Measurements from ENCODE around the gene HNF4A.
A peak's percentile ranks its signal among the peaks of the same experiment; 100 is the strongest.

The HNF4A gene

DNA sequence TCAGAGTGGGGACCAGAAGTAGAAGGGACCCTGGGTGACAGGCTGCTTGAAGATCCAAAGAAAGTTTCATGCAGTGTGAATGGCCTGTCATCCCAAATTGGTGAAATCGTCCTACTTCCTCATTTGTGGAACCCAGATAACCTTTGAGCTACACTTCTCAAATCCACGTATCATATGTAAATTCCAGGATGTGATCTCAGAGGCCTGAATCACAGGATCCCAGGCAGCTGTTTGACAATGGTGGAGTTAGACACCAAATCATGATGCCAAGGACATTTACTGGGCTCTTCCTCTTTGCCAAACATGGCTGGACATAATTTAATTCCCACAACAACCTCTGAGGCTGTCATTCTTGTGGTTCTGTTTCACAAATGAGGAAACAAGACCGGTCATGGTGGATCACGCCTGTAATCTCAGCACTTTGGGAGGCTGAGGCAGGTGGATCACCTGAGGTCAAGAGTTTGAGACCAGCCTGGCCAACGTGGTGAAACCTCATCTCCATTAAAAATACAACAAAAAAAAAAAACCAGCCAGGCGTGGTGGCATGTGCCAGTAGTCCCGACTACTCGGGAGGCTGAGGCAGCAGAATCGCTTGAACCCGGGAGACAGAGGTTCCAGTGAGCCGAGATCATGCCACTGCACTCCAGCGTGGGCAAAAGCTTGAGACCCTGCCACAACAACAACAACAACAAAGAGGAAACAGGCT, 80.3 kb downstream of the HNF4A start:
- H2AK5ac ChIP-seq (ENCODE audit: low read depth, low read length), result no peak overlapping the region
- no peak for DNase-seq (ENCODE audit: low spot score)
- H2BK15ac ChIP-seq (ENCODE audit: low read length), result no peak overlapping the region
- H3K4me3 ChIP-seq (ENCODE audit: low read length in 2 of 2), result no peak overlapping the region
- no peak overlapping the region for H3K9ac ChIP-seq (ENCODE audit: low read depth, low read length, poor library complexity)
- no peak overlapping the region for H3K23ac ChIP-seq (ENCODE audit: low read depth, low read length, poor library complexity)
- H3K18ac ChIP-seq (ENCODE audit: low read length), result peak overlapping the region; percentile 52
- peaks cover 0 to 2% of the 10 kb centered on the region in 2 donors for H3K4me1 ChIP-seq (ENCODE audit: control insufficient read depth in 2 of 2, insufficient read depth in 1 of 2, low read depth in 1 of 2, low read length in 2 of 2)
- H3K27me3 ChIP-seq (ENCODE audit: control insufficient read depth in 3 of 3, insufficient read depth in 3 of 3, low read depth in 1 of 3, low read length in 3 of 3), result no peaks in the 10 kb centered on the region
- no peak overlapping the region for H2BK5ac ChIP-seq (ENCODE audit: low read length)
- no CpG with 5 or more reads among the region's 12 CpGs for WGBS, 2 donors (ENCODE audit: extremely low coverage in 2 of 2, insufficient read length in 2 of 2, insufficient replicate concordance in 1 of 2)
- no peak overlapping the region for H3K27ac ChIP-seq (replicated peaks; ENCODE audit: low read length)
- no peaks in the 10 kb centered on the region for H3K9me3 ChIP-seq (replicated peaks in 1 of 2; ENCODE audit: control insufficient read depth in 2 of 2, insufficient read depth in 1 of 2, low read depth in 1 of 2, low read length in 2 of 2)
- H4K91ac ChIP-seq (ENCODE audit: low read depth, low read length, poor library complexity), result no peak overlapping the region
- no peak overlapping the region for H3K4ac ChIP-seq (ENCODE audit: low read length)
- peak overlapping the region; percentile 79 for H3K14ac ChIP-seq (ENCODE audit: low read length)
- no peak overlapping the region for H4K8ac ChIP-seq (ENCODE audit: low read depth, low read length)
- no peak overlapping the region for H2BK120ac ChIP-seq (ENCODE audit: low read depth, low read length)
- H2BK12ac ChIP-seq (ENCODE audit: low read length), result peak overlapping the region; percentile 63
- no peak overlapping the region for H2AFZ ChIP-seq (ENCODE audit: low read length)
- H3K79me1 ChIP-seq (ENCODE audit: low read depth, low read length), result no peaks in the 10 kb centered on the region
- no peak overlapping the region for H3K4me2 ChIP-seq (ENCODE audit: insufficient read depth, low read length, poor library complexity, severe bottlenecking)
- no peaks in the 10 kb centered on the region for H3K36me3 ChIP-seq (replicated peaks in 1 of 2; ENCODE audit: control insufficient read depth in 2 of 2, insufficient read depth in 2 of 2, low read length in 2 of 2)

DNA sequence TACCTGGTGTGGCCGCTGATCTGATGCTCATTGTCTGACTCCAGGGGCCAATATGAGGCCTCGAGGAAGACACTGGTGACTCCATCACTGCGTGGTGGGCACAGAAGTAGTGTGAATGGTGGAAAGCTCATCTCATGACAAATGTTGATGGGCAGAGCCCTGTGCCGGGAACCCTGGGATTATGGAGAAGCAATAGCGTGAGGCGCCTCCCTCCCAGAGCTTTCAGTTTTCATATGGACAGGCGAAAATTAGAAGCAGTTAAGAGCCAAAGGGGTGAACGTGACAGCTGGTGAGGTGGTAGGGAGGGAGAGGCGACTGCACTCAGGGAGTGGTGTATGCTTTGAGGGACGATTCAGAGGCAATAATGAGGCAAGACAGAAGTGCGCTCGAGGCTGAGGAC, 80.9 kb downstream of the HNF4A start:
- WGBS, 2 donors (ENCODE audit: extremely low coverage in 2 of 2, insufficient read length in 2 of 2, insufficient replicate concordance in 1 of 2), result no CpG with 5 or more reads among the region's 12 CpGs

DNA sequence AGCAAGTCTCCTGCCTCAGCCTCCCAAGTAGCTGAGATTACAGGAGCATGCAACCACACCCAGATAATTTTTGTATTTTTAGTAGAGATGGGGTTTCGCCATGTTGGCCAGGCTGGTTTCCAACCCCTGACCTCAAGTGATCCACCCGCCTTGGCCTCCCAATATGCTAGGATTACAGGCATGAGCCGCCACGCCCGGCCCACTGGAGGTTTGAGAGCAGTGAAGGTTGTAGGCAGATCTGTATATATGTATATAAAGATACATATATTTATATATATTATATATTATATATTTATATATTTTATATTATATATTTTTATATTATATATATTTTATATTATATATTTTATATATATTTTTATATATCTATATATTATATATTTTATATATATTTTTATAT, 82.0 kb downstream of the HNF4A start:
- Histone ChIP-seq H2BK5ac (ENCODE audit: low read length) (no peak overlapping the region), H4K91ac (ENCODE audit: low read depth, low read length, poor library complexity) (no peak overlapping the region), H3K4me3 (ENCODE audit: low read length in 2 of 2) (no peak overlapping the region), H3K9me3 (replicated peaks in 1 of 2; ENCODE audit: control insufficient read depth in 2 of 2, insufficient read depth in 1 of 2, low read depth in 1 of 2, low read length in 2 of 2) (no peaks in the 10 kb centered on the region), H2BK15ac (ENCODE audit: low read length) (no peak overlapping the region), H3K79me1 (ENCODE audit: low read depth, low read length) (no peaks in the 10 kb centered on the region), H3K27ac (replicated peaks; ENCODE audit: low read length) (no peak overlapping the region), H2BK120ac (ENCODE audit: low read depth, low read length) (no peak overlapping the region), H3K4me2 (ENCODE audit: insufficient read depth, low read length, poor library complexity, severe bottlenecking) (no peak overlapping the region), H3K23ac (ENCODE audit: low read depth, low read length, poor library complexity) (no peak overlapping the region), H3K9ac (ENCODE audit: low read depth, low read length, poor library complexity) (no peak overlapping the region), H3K4me1 (ENCODE audit: control insufficient read depth in 2 of 2, insufficient read depth in 1 of 2, low read depth in 1 of 2, low read length in 2 of 2) (no peaks in the 10 kb centered on the region), H4K8ac (ENCODE audit: low read depth, low read length) (no peak overlapping the region), H3K18ac (ENCODE audit: low read length) (no peak overlapping the region), H3K14ac (ENCODE audit: low read length) (no peak overlapping the region), H3K4ac (ENCODE audit: low read length) (no peak overlapping the region), H3K36me3 (replicated peaks in 1 of 2; ENCODE audit: control insufficient read depth in 2 of 2, insufficient read depth in 2 of 2, low read length in 2 of 2) (no peaks in the 10 kb centered on the region), H3K27me3 (ENCODE audit: control insufficient read depth in 3 of 3, insufficient read depth in 3 of 3, low read depth in 1 of 3, low read length in 3 of 3) (no peaks in the 10 kb centered on the region), H2BK12ac (ENCODE audit: low read length) (no peak overlapping the region), H2AFZ (ENCODE audit: low read length) (peak overlapping the region; percentile 10), H2AK5ac (ENCODE audit: low read depth, low read length) (no peak overlapping the region)
- WGBS, 2 donors (ENCODE audit: extremely low coverage in 2 of 2, insufficient read length in 2 of 2, insufficient replicate concordance in 1 of 2), result no CpG with 5 or more reads among the region's 5 CpGs
- DNase-seq (ENCODE audit: low spot score), result no peak

More for the DNA sequence above, 80.9 kb downstream of the HNF4A start:
- Histone ChIP-seq H2BK120ac (ENCODE audit: low read depth, low read length) (no peak overlapping the region), H2BK12ac (ENCODE audit: low read length) (peak overlapping the region; percentile 63), H3K4me3 (ENCODE audit: low read length in 2 of 2) (no peak overlapping the region), H2BK15ac (ENCODE audit: low read length) (no peak overlapping the region), H3K4me1 (ENCODE audit: control insufficient read depth in 2 of 2, insufficient read depth in 1 of 2, low read depth in 1 of 2, low read length in 2 of 2) (peaks cover 0 to 2% of the 10 kb centered on the region in 2 donors), H3K27ac (replicated peaks; ENCODE audit: low read length) (no peak overlapping the region), H2BK5ac (ENCODE audit: low read length) (no peak overlapping the region), H3K9ac (ENCODE audit: low read depth, low read length, poor library complexity) (no peak overlapping the region), H3K14ac (ENCODE audit: low read length) (peak overlapping the region; percentile 79), H3K18ac (ENCODE audit: low read length) (peak overlapping the region; percentile 52), H3K9me3 (replicated peaks in 1 of 2; ENCODE audit: control insufficient read depth in 2 of 2, insufficient read depth in 1 of 2, low read depth in 1 of 2, low read length in 2 of 2) (no peaks in the 10 kb centered on the region), H2AFZ (ENCODE audit: low read length) (no peak overlapping the region), H2AK5ac (ENCODE audit: low read depth, low read length) (no peak overlapping the region), H3K36me3 (replicated peaks in 1 of 2; ENCODE audit: control insufficient read depth in 2 of 2, insufficient read depth in 2 of 2, low read length in 2 of 2) (no peaks in the 10 kb centered on the region), H3K23ac (ENCODE audit: low read depth, low read length, poor library complexity) (no peak overlapping the region), H4K91ac (ENCODE audit: low read depth, low read length, poor library complexity) (no peak overlapping the region), H3K27me3 (ENCODE audit: control insufficient read depth in 3 of 3, insufficient read depth in 3 of 3, low read depth in 1 of 3, low read length in 3 of 3) (no peaks in the 10 kb centered on the region), H4K8ac (ENCODE audit: low read depth, low read length) (no peak overlapping the region), H3K79me1 (ENCODE audit: low read depth, low read length) (no peaks in the 10 kb centered on the region), H3K4ac (ENCODE audit: low read length) (no peak overlapping the region), H3K4me2 (ENCODE audit: insufficient read depth, low read length, poor library complexity, severe bottlenecking) (no peak overlapping the region)
- DNase-seq (ENCODE audit: low spot score), result no peak

DNA sequence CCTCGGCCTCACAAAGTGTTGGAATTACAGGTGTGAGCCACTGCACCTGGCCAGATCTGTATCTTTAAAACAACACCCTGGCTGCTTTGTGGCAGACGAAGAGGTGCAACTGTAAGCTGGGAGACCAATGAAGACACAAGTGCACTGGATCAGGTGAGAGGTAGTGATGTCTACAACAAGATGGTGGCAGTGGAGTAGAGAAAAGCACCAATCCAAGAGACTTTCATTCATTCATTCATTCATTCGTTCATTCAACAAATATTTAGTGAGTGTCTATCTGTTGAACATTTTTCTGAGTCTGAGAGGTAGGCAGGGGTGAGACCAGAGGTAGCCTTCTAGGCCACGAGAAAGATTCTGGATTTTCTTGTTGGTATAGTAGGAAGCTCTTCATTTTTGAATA, 83.3 kb downstream of the HNF4A start:
- H2AK5ac ChIP-seq (ENCODE audit: low read depth, low read length), result no peak overlapping the region
- H3K27ac ChIP-seq (replicated peaks; ENCODE audit: low read length), result no peak overlapping the region
- no peak overlapping the region for H2BK5ac ChIP-seq (ENCODE audit: low read length)
- H3K27me3 ChIP-seq (ENCODE audit: control insufficient read depth in 3 of 3, insufficient read depth in 3 of 3, low read depth in 1 of 3, low read length in 3 of 3), result no peaks in the 10 kb centered on the region
- no peak overlapping the region for H4K91ac ChIP-seq (ENCODE audit: low read depth, low read length, poor library complexity)
- H3K4ac ChIP-seq (ENCODE audit: low read length), result no peak overlapping the region
- DNase-seq (ENCODE audit: low spot score), result no peak
- no peak overlapping the region for H2BK12ac ChIP-seq (ENCODE audit: low read length)
- H3K9me3 ChIP-seq (replicated peaks in 1 of 2; ENCODE audit: control insufficient read depth in 2 of 2, insufficient read depth in 1 of 2, low read depth in 1 of 2, low read length in 2 of 2), result no peaks in the 10 kb centered on the region
- H2BK15ac ChIP-seq (ENCODE audit: low read length), result no peak overlapping the region
- no peak overlapping the region for H3K18ac ChIP-seq (ENCODE audit: low read length)
- H3K4me3 ChIP-seq (ENCODE audit: low read length in 2 of 2), result no peak overlapping the region
- no peak overlapping the region for H3K23ac ChIP-seq (ENCODE audit: low read depth, low read length, poor library complexity)
- H2BK120ac ChIP-seq (ENCODE audit: low read depth, low read length), result no peak overlapping the region
- no peak overlapping the region for H3K9ac ChIP-seq (ENCODE audit: low read depth, low read length, poor library complexity)
- H3K4me2 ChIP-seq (ENCODE audit: insufficient read depth, low read length, poor library complexity, severe bottlenecking), result no peak overlapping the region
- no peaks in the 10 kb centered on the region for H3K36me3 ChIP-seq (replicated peaks in 1 of 2; ENCODE audit: control insufficient read depth in 2 of 2, insufficient read depth in 2 of 2, low read length in 2 of 2)
- no CpG with 5 or more reads among the region's 4 CpGs for WGBS, 2 donors (ENCODE audit: extremely low coverage in 2 of 2, insufficient read length in 2 of 2, insufficient replicate concordance in 1 of 2)
- H2AFZ ChIP-seq (ENCODE audit: low read length), result no peak overlapping the region
- no peaks in the 10 kb centered on the region for H3K4me1 ChIP-seq (ENCODE audit: control insufficient read depth in 2 of 2, insufficient read depth in 1 of 2, low read depth in 1 of 2, low read length in 2 of 2)
- no peak overlapping the region for H3K14ac ChIP-seq (ENCODE audit: low read length)
- no peak overlapping the region for H4K8ac ChIP-seq (ENCODE audit: low read depth, low read length)
- H3K79me1 ChIP-seq (ENCODE audit: low read depth, low read length), result no peaks in the 10 kb centered on the region

Measured in neuronal stem cell (in vitro differentiated cells).